HUES48 (cell line): ENCODE results near the gene ARHGAP23.

Source experiments
- H3K27ac ChIP-seq: one replicate; pipeline ENCODE4 v1.7.0; 2013; ENCODE audit warnings: low read depth, low read length, inconsistent platforms
- H3K27me3 ChIP-seq: 2 replicates; pipeline ENCODE4 v1.6.1; 2013; ENCODE audit warnings: mild to moderate bottlenecking, low read length; ENCODE audit not compliant: control insufficient read depth, insufficient read depth
- H3K36me3 ChIP-seq: 2 replicates; pipeline ENCODE4 v1.6.1; 2013; ENCODE audit warnings: low read length; ENCODE audit not compliant: control insufficient read depth, insufficient read depth
- H3K4me1 ChIP-seq: 2 replicates; pipeline ENCODE4 v1.6.1; 2013; ENCODE audit warnings: mild to moderate bottlenecking, low read length; ENCODE audit not compliant: control insufficient read depth, insufficient read depth
- H3K4me3 ChIP-seq: 2 replicates; pipeline ENCODE4 v1.5.1; 2013; ENCODE audit warnings: mild to moderate bottlenecking, low read depth, low read length
- H3K9ac ChIP-seq: 2 replicates; pipeline ENCODE4 v1.6.1; 2013; ENCODE audit warnings: mild to moderate bottlenecking, low read depth, low read length, moderate library complexity
- H3K9me3 ChIP-seq: 2 replicates; pipeline ENCODE4 v1.6.1; 2013; ENCODE audit warnings: low read length; ENCODE audit not compliant: control insufficient read depth, insufficient read depth

ARHGAP23 gene

DNA sequence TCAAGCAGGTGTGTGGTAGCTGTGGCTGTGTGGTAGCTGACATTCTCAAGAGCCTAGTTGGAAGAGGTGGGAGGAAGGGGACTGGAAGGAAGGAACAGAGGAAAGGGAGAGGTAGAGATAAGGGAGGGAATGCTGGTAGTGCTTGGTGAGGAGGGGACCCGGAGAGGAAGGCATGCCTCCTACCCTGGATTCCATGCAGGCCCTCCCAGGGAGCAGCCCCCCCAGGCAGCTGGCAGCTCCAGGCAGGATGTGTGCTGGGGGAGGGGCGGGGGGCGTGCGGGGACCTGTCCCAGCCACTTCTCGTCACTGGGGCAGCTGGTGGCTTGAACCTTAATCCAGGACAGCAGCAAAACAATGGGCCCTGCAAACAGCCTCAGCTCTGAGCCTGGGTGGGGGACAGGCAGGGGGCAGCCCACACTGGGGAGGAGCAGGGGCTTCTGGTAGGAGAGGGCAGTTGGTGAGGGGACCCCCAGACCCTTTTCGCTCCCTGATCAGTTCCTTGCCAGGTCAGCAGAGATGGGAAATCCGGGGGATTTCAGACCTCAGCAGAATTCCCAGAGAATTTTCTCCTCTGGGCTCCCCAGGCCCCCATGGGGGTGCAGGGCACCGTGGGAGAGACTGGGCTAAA lies 27.1 kb downstream of the ARHGAP23 start:
- no peaks in the 10 kb centered on the region for H3K9me3 ChIP-seq
- H3K4me1 ChIP-seq = peaks cover 50% of the 10 kb centered on the region
- H3K4me3 ChIP-seq = 0 out of 2 replicates have a peak overlapping the region, but pooled peaks have one; percentile 48
- no peak overlapping the region for H3K9ac ChIP-seq
- 0 out of 2 replicates have a peak, but pooled peaks cover 4% of the 10 kb centered on the region for H3K27me3 ChIP-seq
- H3K36me3 ChIP-seq = peaks cover 22% of the 10 kb centered on the region
- H3K27ac ChIP-seq = peak overlapping the region; percentile 63

DNA sequence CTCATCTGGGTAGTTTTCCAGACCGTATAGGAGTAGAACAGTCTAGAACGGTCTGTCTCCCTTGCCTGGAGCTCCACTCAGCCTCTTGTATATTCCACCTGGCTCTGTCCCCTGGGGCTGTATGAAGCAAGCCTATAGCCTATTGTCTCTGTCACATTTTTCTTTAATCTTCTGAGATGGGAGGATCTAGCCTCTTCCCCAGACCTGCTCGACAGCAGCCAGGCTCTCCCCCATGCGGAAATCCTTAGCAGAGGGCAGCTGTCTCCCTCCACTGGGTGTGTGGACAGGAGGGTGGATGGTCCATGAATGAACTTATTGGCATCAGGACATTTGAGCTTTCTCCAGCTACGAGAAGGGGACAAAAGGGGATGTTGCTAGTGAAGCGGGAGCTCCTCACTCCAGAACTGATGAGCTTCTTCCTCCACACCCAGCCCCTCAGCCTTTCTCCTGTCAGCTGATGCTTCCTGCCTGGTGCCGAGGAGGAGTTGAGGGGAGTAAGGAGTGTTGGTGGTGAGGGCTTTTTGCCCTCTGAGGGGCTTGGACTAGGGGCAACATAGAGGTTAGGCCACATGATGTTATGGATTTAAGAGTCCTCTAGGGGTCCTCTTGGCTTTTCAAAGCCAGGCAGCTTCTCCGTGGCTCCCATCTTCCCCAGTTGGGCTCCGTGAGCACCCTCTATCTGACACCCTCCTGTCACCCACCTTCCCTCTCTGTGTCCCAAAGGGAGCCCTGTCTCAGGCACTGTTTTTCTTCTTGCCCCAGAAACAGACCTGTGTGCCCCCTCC lies 28.0 kb downstream of the ARHGAP23 start:
- Histone ChIP-seq H3K9me3 (no peaks in the 10 kb centered on the region), H3K27ac (peak overlapping the region; percentile 37), H3K4me1 (peaks cover 44% of the 10 kb centered on the region), H3K36me3 (peaks cover 27% of the 10 kb centered on the region), H3K4me3 (no peak overlapping the region), H3K27me3 (0 out of 2 replicates have a peak, but pooled peaks cover 4% of the 10 kb centered on the region), H3K9ac (no peak overlapping the region)

DNA sequence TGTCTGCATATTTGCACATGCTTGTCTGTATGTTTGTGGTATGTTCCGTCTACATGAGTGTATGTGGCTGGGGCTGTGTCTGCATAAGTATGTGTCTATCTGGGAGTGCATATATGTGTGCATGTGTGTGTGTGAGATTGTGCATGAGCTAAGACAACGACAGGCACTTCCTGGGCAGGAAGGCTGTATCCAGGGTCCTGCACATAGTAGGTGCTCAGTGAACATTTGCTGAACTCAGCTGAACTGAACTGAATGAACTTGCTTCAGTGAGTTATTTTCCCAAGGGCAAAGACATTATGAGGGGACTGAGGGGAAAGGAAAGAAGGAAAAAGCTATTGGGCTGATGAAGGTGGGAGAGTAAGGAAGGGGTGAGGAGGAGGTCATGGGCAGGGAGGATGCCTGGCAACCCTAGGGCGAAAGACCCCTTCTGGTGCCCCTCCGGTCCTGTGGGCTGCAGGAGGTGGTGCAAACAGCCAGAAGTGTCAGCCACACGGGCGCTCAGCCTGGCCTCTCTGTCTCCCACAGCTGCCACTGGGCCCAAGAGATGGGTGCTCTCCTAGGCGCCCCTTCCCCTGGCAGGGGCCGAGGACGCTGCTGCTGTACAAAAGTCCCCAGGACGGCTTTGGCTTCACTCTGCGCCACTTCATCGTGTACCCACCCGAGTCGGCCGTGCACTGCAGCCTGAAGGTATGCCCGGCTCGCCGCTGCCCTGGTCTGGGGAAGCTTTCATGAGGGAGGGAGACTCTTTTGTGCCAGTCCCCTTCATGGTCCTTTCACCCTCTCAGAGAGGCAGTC lies 29.5 kb downstream of the ARHGAP23 start:
- Histone ChIP-seq H3K4me1 (peaks cover 32% of the 10 kb centered on the region), H3K27me3 (0 out of 2 replicates have a peak, but pooled peaks cover 4% of the 10 kb centered on the region), H3K36me3 (peaks cover 38% of the 10 kb centered on the region), H3K27ac (no peak overlapping the region), H3K4me3 (no peak overlapping the region), H3K9me3 (no peaks in the 10 kb centered on the region), H3K9ac (no peak overlapping the region)

- no peak overlapping the region for H3K9ac ChIP-seq
- H3K27me3 ChIP-seq = no peaks in the 10 kb centered on the region
- H3K4me3 ChIP-seq = no peak overlapping the region
- H3K36me3 ChIP-seq = peaks cover 45% of the 10 kb centered on the region
- H3K9me3 ChIP-seq = no peaks in the 10 kb centered on the region
- peaks cover 26% of the 10 kb centered on the region for H3K4me1 ChIP-seq
- H3K27ac ChIP-seq = no peak overlapping the region
Measured at GRCh38 chr17:38458521-38458920, 30.3 kb downstream of the ARHGAP23 start.

- Histone ChIP-seq H3K4me1 (peaks cover 20% of the 10 kb centered on the region), H3K27me3 (no peaks in the 10 kb centered on the region), H3K36me3 (peaks cover 55% of the 10 kb centered on the region), H3K27ac (no peak overlapping the region), H3K9ac (no peak overlapping the region), H3K9me3 (no peaks in the 10 kb centered on the region), H3K4me3 (no peak overlapping the region)
Measured at GRCh38 chr17:38459567-38459966, 31.3 kb downstream of the ARHGAP23 start.

DNA sequence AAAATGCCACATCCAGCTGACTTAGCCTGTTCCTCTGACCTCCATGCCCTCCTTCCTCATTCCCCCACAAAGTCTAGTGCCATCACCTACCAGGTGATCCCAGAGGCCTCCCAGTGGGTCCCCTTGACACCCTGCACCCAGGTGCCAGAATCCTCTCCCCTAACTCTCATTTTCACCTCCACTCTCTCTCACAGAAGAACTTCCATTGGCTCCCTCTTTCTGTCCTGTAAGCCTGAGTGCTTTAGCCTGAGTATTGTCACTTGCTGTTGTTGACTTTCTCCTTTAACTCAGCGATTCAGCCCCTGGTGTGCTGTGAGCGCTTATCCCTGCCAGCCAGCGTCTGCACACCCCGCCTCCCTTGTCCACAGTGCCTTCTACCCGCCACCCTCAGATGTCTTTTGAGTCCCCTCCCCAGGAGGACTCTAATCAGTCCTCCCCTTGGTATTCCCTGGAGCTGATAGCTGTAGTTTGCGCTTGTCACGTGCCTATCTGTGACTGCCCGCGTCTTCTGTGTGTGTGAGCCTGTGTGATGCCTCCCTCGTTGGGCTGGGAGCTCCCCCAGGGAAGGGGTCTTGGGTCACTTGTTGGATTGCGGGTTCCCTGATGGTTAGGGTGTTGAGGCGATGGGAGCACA lies 31.9 kb downstream of the ARHGAP23 start:
- Histone ChIP-seq H3K27ac (no peak overlapping the region), H3K36me3 (peaks cover 55% of the 10 kb centered on the region), H3K9ac (no peak overlapping the region)

DNA sequence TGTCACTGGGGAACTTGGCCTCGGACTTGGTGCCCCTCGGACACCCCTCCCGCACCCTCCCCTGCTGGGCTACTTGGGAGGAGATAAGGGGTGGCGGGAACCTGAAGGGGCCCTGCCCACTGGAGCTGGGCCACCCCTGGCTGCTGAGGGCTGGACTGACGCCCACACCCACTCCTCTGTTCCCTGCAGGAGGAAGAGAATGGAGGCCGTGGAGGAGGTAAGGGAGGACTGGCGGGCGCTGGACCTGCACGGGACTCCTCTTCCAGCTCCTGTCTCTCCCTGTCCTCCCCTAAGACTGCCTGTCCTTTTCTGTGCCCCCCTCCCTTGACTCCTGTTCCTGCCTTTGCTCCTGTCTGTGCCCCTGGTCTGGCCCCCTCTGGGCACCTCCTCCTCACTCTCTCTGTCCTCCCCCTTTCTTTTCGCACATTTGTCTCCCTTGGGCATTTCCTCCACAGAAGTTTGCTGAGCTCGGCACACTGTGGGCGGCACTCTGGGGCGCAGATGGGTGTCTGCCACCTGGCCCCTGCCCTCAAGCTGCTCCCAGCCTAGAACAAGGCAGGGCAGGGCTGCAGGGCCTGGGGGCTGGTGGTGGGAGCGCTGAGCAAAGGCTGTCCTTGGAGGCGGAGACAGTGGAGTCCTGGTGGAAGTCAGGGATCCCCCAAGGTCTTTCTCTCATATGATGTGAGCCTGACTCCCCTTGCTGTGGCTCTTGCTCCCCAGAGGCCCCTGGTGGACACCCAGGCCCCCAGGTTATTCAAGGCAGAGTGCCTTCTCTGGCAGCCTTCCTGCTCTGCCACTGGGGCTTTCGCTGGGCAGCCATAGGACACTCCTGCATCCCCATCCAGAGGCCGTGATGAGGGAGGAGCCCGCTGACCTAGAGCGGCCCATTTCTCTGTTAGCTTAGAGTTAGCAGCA lies 32.7 kb downstream of the ARHGAP23 start:
- no peak overlapping the region for H3K9ac ChIP-seq
- peaks cover 7% of the 10 kb centered on the region for H3K4me1 ChIP-seq
- no peaks in the 10 kb centered on the region for H3K9me3 ChIP-seq
- H3K4me3 ChIP-seq = no peak overlapping the region
- peaks cover 59% of the 10 kb centered on the region for H3K36me3 ChIP-seq
- H3K27ac ChIP-seq = no peak overlapping the region
- no peaks in the 10 kb centered on the region for H3K27me3 ChIP-seq

More for the DNA sequence above, 31.9 kb downstream of the ARHGAP23 start:
- Histone ChIP-seq H3K27me3 (no peaks in the 10 kb centered on the region), H3K4me3 (no peak overlapping the region), H3K9me3 (no peaks in the 10 kb centered on the region), H3K4me1 (peaks cover 14% of the 10 kb centered on the region)

DNA sequence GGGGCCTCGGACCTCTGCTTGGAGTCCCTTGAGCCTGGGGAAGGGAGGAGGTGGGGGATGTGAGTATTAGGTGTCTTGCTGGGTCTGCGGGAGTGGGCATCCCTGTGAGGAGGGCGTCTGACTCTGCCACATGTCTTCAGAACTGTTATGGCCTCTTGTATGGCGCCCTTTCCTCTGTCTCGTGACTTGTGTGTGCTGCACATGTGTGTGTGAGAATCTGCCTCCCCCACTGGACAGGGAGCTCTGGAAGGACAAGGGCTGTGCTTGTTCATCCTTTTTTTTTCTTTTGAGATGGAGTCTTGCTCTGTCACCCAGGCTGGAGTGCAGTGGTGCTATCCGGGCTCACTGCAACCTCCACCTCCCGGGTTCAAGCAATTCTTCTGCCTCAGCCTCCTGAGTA lies 33.4 kb downstream of the ARHGAP23 start:
- Histone ChIP-seq H3K4me3 (no peak overlapping the region), H3K9ac (no peak overlapping the region), H3K9me3 (no peaks in the 10 kb centered on the region), H3K4me1 (peaks cover under 1% of the 10 kb centered on the region; the same call in 1 of the 2 replicates), H3K27ac (no peak overlapping the region), H3K36me3 (peaks cover 66% of the 10 kb centered on the region), H3K27me3 (no peaks in the 10 kb centered on the region)

DNA sequence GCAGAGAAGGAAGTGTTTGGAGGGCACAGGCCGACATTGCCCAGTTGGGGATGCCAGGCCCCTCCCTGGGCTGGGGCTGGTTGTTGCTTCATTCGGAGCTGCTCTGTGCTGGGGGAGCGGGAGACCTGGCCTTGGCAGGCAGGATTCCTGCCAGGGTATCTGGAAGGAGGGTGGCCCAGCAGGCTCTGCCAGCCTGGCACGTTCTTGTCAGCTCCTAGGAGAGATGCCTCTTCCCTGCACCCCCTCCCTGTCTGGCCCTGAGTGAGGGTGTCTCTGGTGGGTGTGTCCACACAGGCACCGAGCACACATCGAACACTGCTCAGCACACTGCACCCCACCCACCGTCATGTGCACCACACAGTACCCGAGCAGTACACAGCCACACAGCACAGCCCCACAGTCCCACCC lies 35.2 kb downstream of the ARHGAP23 start:
- H3K4me1 ChIP-seq = no peaks in the 10 kb centered on the region; the same call in 1 of the 2 replicates
- H3K9me3 ChIP-seq = no peaks in the 10 kb centered on the region
- H3K36me3 ChIP-seq = peaks cover 79% of the 10 kb centered on the region
- no peak overlapping the region for H3K4me3 ChIP-seq
- H3K27ac ChIP-seq = no peak overlapping the region
- H3K9ac ChIP-seq = no peak overlapping the region
- no peaks in the 10 kb centered on the region for H3K27me3 ChIP-seq

DNA sequence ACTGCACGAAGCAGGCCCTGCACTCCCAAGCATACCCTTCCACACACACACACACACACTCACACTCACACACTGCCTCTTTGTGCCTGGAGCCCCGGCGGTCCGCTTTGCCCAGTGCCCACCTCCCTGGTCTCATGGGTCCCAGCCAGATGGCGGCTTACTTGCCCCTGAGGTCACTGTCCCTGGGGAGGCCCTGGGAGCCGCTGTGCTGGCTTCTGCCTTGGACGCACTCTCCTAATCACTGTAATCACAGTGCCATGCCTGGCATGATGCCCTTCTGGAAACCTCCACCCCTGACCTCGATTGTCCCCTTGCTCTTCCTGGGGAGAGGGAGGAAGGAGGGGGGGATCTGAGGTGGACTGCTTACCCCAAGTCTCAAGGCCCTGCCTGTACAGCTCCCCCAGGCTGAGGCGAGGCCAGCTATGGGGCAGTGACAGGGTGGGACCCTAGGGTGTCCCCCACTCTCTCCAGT lies 36.0 kb downstream of the ARHGAP23 start:
- Histone ChIP-seq H3K4me3 (no peak overlapping the region), H3K9ac (no peak overlapping the region), H3K4me1 (no peaks in the 10 kb centered on the region; the same call in 1 of the 2 replicates), H3K27me3 (no peaks in the 10 kb centered on the region), H3K36me3 (peaks cover 77% of the 10 kb centered on the region), H3K9me3 (no peaks in the 10 kb centered on the region), H3K27ac (no peak overlapping the region)
